Neural progenitor cell (in vitro differentiated cells): Measurements from ENCODE around the gene MORN5. TPM values are rescaled to one million over a fixed set of nuclear protein-coding genes. Genes with fewer than 3 reads are reported as not detected.

ENCODE experiments used
- DNase-seq: peaks from one replicate; pipeline ENCODE4 v3.0.0-alpha.2; 2016; ENCODE audit warnings: low spot score
- H2AFZ ChIP-seq: fragments of 200-600 bp; sonication (generic); replicated peaks from 2 replicates; pipeline ENCODE4 v1.6.1; 2016; ENCODE audit warnings: antibody characterized with exemption
- H3F3A ChIP-seq: fragments of 200-600 bp; sonication (generic); 2 replicates; pipeline ENCODE4 v1.6.1; 2016; ENCODE audit warnings: antibody characterized with exemption, low read depth
- H3K27ac ChIP-seq: fragments of 200-600 bp; sonication (generic); 2 replicates; pipeline ENCODE4 v1.5.1; 2016; ENCODE audit warnings: mild to moderate bottlenecking
- H3K27me3 ChIP-seq: fragments of 200-600 bp; sonication (generic); 2 replicates; pipeline ENCODE4 v1.6.1; 2016; ENCODE audit warnings: mild to moderate bottlenecking, moderate library complexity
- H3K36me3 ChIP-seq: fragments of 200-600 bp; sonication (generic); 2 replicates; pipeline ENCODE4 v1.5.1; 2016
- H3K4me1 ChIP-seq: fragments of 200-600 bp; sonication (generic); 2 replicates; pipeline ENCODE4 v1.6.1; 2016; ENCODE audit warnings: mixed run types
- H3K4me2 ChIP-seq: fragments of 200-600 bp; sonication (generic); 2 replicates; pipeline ENCODE4 v1.6.1; 2016
- H3K4me3 ChIP-seq: fragments of 200-600 bp; sonication (generic); 2 replicates; pipeline ENCODE4 v1.5.1; 2016
- H3K79me2 ChIP-seq: fragments of 200-600 bp; sonication (generic); 2 replicates; pipeline ENCODE4 v1.6.1; 2016; ENCODE audit warnings: low read depth
- H3K9ac ChIP-seq: fragments of 200-600 bp; sonication (generic); 2 replicates; pipeline ENCODE4 v1.6.1; 2016
- H3K9me3 ChIP-seq: fragments of 200-600 bp; sonication (generic); 2 replicates; pipeline ENCODE4 v1.5.1; 2016; ENCODE audit warnings: low read depth
- H4K20me1 ChIP-seq: fragments of 200-600 bp; sonication (generic); 2 replicates; pipeline ENCODE4 v1.6.1; 2016; ENCODE audit warnings: low read depth
- H3K27ac Mint-ChIP-seq: 3 replicates; pipeline ENCODE4 v1.8.0; 2021; ENCODE audit warnings: mixed read lengths
- H3K27me3 Mint-ChIP-seq: 2 replicates; pipeline ENCODE4 v1.8.0; 2022; ENCODE audit warnings: low read depth, mild to moderate bottlenecking, inconsistent platforms, moderate library complexity, mixed read lengths; ENCODE audit not compliant: insufficient read depth
- H3K36me3 Mint-ChIP-seq: 3 replicates; pipeline ENCODE4 v1.8.0; 2021; ENCODE audit warnings: mixed read lengths
- H3K4me1 Mint-ChIP-seq: 3 replicates; pipeline ENCODE4 v1.8.0; 2021; ENCODE audit warnings: mixed read lengths
- H3K4me3 Mint-ChIP-seq: 3 replicates; pipeline ENCODE4 v1.8.0; 2021; ENCODE audit warnings: mild to moderate bottlenecking, moderate library complexity, mixed read lengths
- H3K9me3 Mint-ChIP-seq: 3 replicates; pipeline ENCODE4 v1.8.0; 2020; ENCODE audit warnings: mixed read lengths
- CTCF ChIP-seq: fragments of 200-600 bp; sonication (generic); IDR thresholded peaks from 2 replicates; pipeline ENCODE4 v1.5.1; 2017; ENCODE audit warnings: antibody characterized with exemption, mild to moderate bottlenecking
- EZH2 ChIP-seq: fragments of 200-600 bp; sonication (generic); IDR thresholded peaks from 2 replicates; pipeline ENCODE4 v1.6.1; 2017; ENCODE audit warnings: antibody characterized with exemption, mild to moderate bottlenecking, moderate library complexity
- EZH2phosphoT487 ChIP-seq: fragments of 200-600 bp; sonication (generic); IDR thresholded peaks from 2 replicates; pipeline ENCODE4 v1.6.1; 2017; ENCODE audit warnings: antibody characterized with exemption
- total RNA-seq: library from RNA; depleted of rRNA; stranded (reverse); fragments of >200 nt; gene quantifications from 2 replicates; pipeline ENCODE4 v1.2.3, GENCODE V29; 2015; ENCODE audit warnings: low replicate concordance

MORN5 gene
- total RNA-seq, 1 donor from 2014 or later, result 3.7 TPM

GRCh38 chr9:122112238-122112637 is 47.5 kb upstream of the MORN5 start:
- Mint-ChIP-seq H3K36me3 (no peaks in the 10 kb centered on the region), H3K27ac (peak overlapping the region; percentile 74), H3K9me3 (no peaks in the 10 kb centered on the region), H3K27me3 (peaks cover 7% of the 10 kb centered on the region), H3K4me3 (no peak overlapping the region), H3K4me1 (peaks cover 47% of the 10 kb centered on the region)
- Histone ChIP-seq H3K27ac (no peak overlapping the region), H4K20me1 (no peaks in the 10 kb centered on the region), H2AFZ (peak overlapping the region; percentile 34), H3K36me3 (no peaks in the 10 kb centered on the region), H3K9ac (no peak overlapping the region), H3K4me1 (peaks cover 46% of the 10 kb centered on the region), H3K4me3 (no peak overlapping the region), H3K4me2 (no peak overlapping the region), H3F3A (peaks cover 32% of the 10 kb centered on the region), H3K79me2 (no peaks in the 10 kb centered on the region), H3K27me3 (no peaks in the 10 kb centered on the region), H3K9me3 (no peaks in the 10 kb centered on the region)
- no peak for DNase-seq
- TF ChIP-seq EZH2 (no peak), CTCF (no peak), EZH2phosphoT487 (no peak)

GRCh38 chr9:122113574-122113973 is 46.1 kb upstream of the MORN5 start:
- peaks cover 42% of the 10 kb centered on the region for H3K4me1 Mint-ChIP-seq
- no peak overlapping the region for H3K4me3 Mint-ChIP-seq
- peak overlapping the region; percentile 38 for H3K27ac Mint-ChIP-seq
- peaks cover 7% of the 10 kb centered on the region for H3K27me3 Mint-ChIP-seq
- TF ChIP-seq EZH2phosphoT487 (no peak), EZH2 (no peak), CTCF (no peak)
- Histone ChIP-seq H3K9me3 (no peaks in the 10 kb centered on the region), H3F3A (peaks cover 32% of the 10 kb centered on the region), H3K9ac (no peak overlapping the region), H3K4me3 (peak overlapping the region; percentile 26), H4K20me1 (no peaks in the 10 kb centered on the region), H3K36me3 (no peaks in the 10 kb centered on the region), H2AFZ (peak overlapping the region; percentile 63), H3K27ac (peak overlapping the region; percentile 85), H3K4me2 (peak overlapping the region; percentile 66), H3K27me3 (no peaks in the 10 kb centered on the region), H3K4me1 (peaks cover 42% of the 10 kb centered on the region), H3K79me2 (no peaks in the 10 kb centered on the region)
- H3K9me3 Mint-ChIP-seq, result no peaks in the 10 kb centered on the region
- H3K36me3 Mint-ChIP-seq, result no peaks in the 10 kb centered on the region
- peak; percentile 85 for DNase-seq

- peaks cover 42% of the 10 kb centered on the region for H3K4me1 Mint-ChIP-seq
- Histone ChIP-seq H3K4me2 (peak overlapping the region; percentile 66), H3K4me1 (peaks cover 42% of the 10 kb centered on the region), H2AFZ (peak overlapping the region; percentile 72), H3K27ac (peak overlapping the region; percentile 51), H3K27me3 (no peaks in the 10 kb centered on the region), H3K4me3 (no peak overlapping the region), H4K20me1 (no peaks in the 10 kb centered on the region), H3K9ac (no peak overlapping the region), H3K9me3 (no peaks in the 10 kb centered on the region), H3K79me2 (no peaks in the 10 kb centered on the region), H3F3A (peaks cover 32% of the 10 kb centered on the region), H3K36me3 (no peaks in the 10 kb centered on the region)
- no peak overlapping the region for H3K4me3 Mint-ChIP-seq
- H3K36me3 Mint-ChIP-seq, result no peaks in the 10 kb centered on the region
- peaks cover 7% of the 10 kb centered on the region for H3K27me3 Mint-ChIP-seq
- H3K9me3 Mint-ChIP-seq, result no peaks in the 10 kb centered on the region
- TF ChIP-seq CTCF, result no peak
- no peak for TF ChIP-seq EZH2
- no peak for TF ChIP-seq EZH2phosphoT487
- DNase-seq, result no peak
- H3K27ac Mint-ChIP-seq, result peak overlapping the region; percentile 80
These were observed 44.3 kb upstream of the MORN5 start for GRCh38 chr9:122115176-122116035.
